ENCODE data around the gene RANBP3.

- TF ChIP-seq CTCF (IDR thresholded peaks at IDR 0.05; ENCODE audit: borderline replicate concordance, extremely low read depth, low read length, poor library complexity, severe bottlenecking) (no peak), EZH2 (IDR thresholded peaks at IDR 0.05; ENCODE audit: borderline replicate concordance, low read depth, low read length, severe bottlenecking) (no peak)
Measured at GRCh38 chr19:5877427-5877826, 100.5 kb downstream of the RANBP3 start.
